H1 (cell line): ENCODE measurements around the gene CD226. TPM values are rescaled to one million over a fixed set of nuclear protein-coding genes. Genes with fewer than 3 reads are reported as not detected.

ENCODE experiments used
- CTCF ChIA-PET: fragments of 300-600 bp; sonication (Branson Sonifier 250); formaldehyde crosslinking; loops from one replicate; lab custom pipeline; 2021; ENCODE audit not compliant: partially characterized antibody; lab: Charles Lee
- POLR2A ChIA-PET: fragments of 300-600 bp; sonication (Branson Sonifier 250); formaldehyde crosslinking; loops from one replicate; lab custom pipeline; 2021; ENCODE audit warnings: inconsistent platforms; ENCODE audit not compliant: partially characterized antibody; lab: Charles Lee
- DNase-seq, 2 experiments: peaks; one replicate each; pipeline versions ENCODE4 v3.0.0 to v3.0.0-alpha.2; 2010 to 2022; ENCODE audit warnings: low spot score in 2 of 2, low read depth in 1 of 2, mixed read lengths in 1 of 2
- FAIRE-seq: peaks from 2 replicates; lab custom pipeline; 2011; peaks lifted over from hg19 to GRCh38; lab: Jason Lieb, UNC
- H2AFZ ChIP-seq: 2 replicates; pipeline ENCODE4 v1.8.1; 2012; ENCODE audit warnings: low read length, inconsistent platforms
- H2AK5ac ChIP-seq: 2 replicates; pipeline ENCODE4 v1.6.1; 2013; ENCODE audit warnings: low read depth, low read length
- H2BK120ac ChIP-seq: replicated peaks from 2 replicates; pipeline ENCODE3; 2013; ENCODE audit warnings: low read depth, low read length, inconsistent platforms
- H2BK12ac ChIP-seq: 2 replicates; pipeline ENCODE4 v1.6.1; 2013; ENCODE audit warnings: low read depth, low read length
- H2BK15ac ChIP-seq: 2 replicates; pipeline ENCODE4 v1.6.1; 2013; ENCODE audit warnings: low read length
- H2BK20ac ChIP-seq: 2 replicates; pipeline ENCODE4 v1.6.1; 2013; ENCODE audit warnings: low read length
- H2BK5ac ChIP-seq: 2 replicates; pipeline ENCODE4 v1.6.1; 2013; ENCODE audit warnings: low read depth, low read length
- H3K14ac ChIP-seq: 2 replicates; pipeline ENCODE4 v1.6.1; 2013; ENCODE audit warnings: inconsistent platforms; ENCODE audit not compliant: insufficient read length
- H3K18ac ChIP-seq: 2 replicates; pipeline ENCODE4 v1.6.1; 2013; ENCODE audit warnings: low read length; ENCODE audit errors: extremely low read depth
- H3K23ac ChIP-seq: 2 replicates; pipeline ENCODE4 v1.6.1; 2013; ENCODE audit warnings: inconsistent platforms; ENCODE audit not compliant: insufficient read length
- H3K23me2 ChIP-seq: 2 replicates; pipeline ENCODE4 v1.6.1; 2013; ENCODE audit warnings: low read depth, low read length
- H3K27ac ChIP-seq: 2 replicates; pipeline ENCODE4 v1.6.1; 2011; ENCODE audit warnings: low read depth, low read length, inconsistent platforms
- H3K27me3 ChIP-seq, 4 experiments: replicated peaks in 1 of 4; 1 replicate in 1 of 4; 2 replicates in 3 of 4; pipeline versions ENCODE4 v1.6.1 to v1.8.1; 2011 to 2013; ENCODE audit warnings: low read length in 3 of 4, mild to moderate bottlenecking in 3 of 4, inconsistent platforms in 2 of 4, mixed read lengths in 2 of 4, moderate library complexity in 1 of 4; ENCODE audit not compliant: control insufficient read depth in 3 of 4, insufficient read depth in 3 of 4; ENCODE audit errors: extremely low read depth in 1 of 4
- H3K36me3 ChIP-seq, 4 experiments: 2 replicates each; pipeline versions ENCODE4 v1.6.1 to v1.8.1; 2011 to 2013; ENCODE audit warnings: mild to moderate bottlenecking in 4 of 4, low read length in 3 of 4, moderate library complexity in 2 of 4, control low read depth in 1 of 4, inconsistent platforms in 1 of 4; ENCODE audit not compliant: insufficient read depth in 4 of 4, control insufficient read depth in 2 of 4
- H3K4ac ChIP-seq: replicated peaks from 2 replicates; pipeline ENCODE3; 2013; ENCODE audit warnings: low read length, low read depth, mixed read lengths, inconsistent platforms; ENCODE audit not compliant: insufficient read length
- H3K4me1 ChIP-seq, 4 experiments: replicated peaks in 1 of 4; 1 replicate in 1 of 4; 2 replicates in 3 of 4; pipeline versions ENCODE4 v1.6.1 to v1.8.1; 2011 to 2013; ENCODE audit warnings: low read length in 3 of 4, inconsistent platforms in 2 of 4, mixed read lengths in 1 of 4; ENCODE audit not compliant: insufficient read depth in 4 of 4, control insufficient read depth in 3 of 4
- H3K4me2 ChIP-seq, 2 experiments: 2 replicates each; pipeline versions ENCODE4 v1.6.1 to v1.8.1; 2011 to 2013; ENCODE audit warnings: low read depth in 2 of 2, low read length in 2 of 2, control low read depth in 1 of 2, inconsistent platforms in 1 of 2, mild to moderate bottlenecking in 1 of 2; ENCODE audit not compliant: insufficient read depth in 1 of 2
- H3K4me3 ChIP-seq, 4 experiments: fragments of 200-600, 300-600 bp in 1 of 4; sonication (generic), shearing (Covaris generic), sonication (Bioruptor Twin) in 1 of 4; 2 replicates each; pipeline versions ENCODE4 v1.5.1 to v1.8.1; 2011 to 2016; ENCODE audit warnings: low read length in 4 of 4, low read depth in 3 of 4, control low read depth in 2 of 4, inconsistent platforms in 2 of 4, mild to moderate bottlenecking in 2 of 4, mixed read lengths in 1 of 4, moderate library complexity in 1 of 4; ENCODE audit not compliant: insufficient read depth in 2 of 4; ENCODE audit errors: extremely low read depth in 1 of 4
- H3K56ac ChIP-seq: replicated peaks from 2 replicates; pipeline ENCODE3; 2013; ENCODE audit warnings: low read depth, mild to moderate bottlenecking, mixed read lengths, low read length, inconsistent platforms; ENCODE audit not compliant: insufficient read length
- H3K79me1 ChIP-seq: 2 replicates; pipeline ENCODE4 v1.6.1; 2013; ENCODE audit warnings: low read depth, low read length, control low read depth
- H3K79me2 ChIP-seq, 2 experiments: 2 replicates each; pipeline versions ENCODE4 v1.6.1 to v1.8.1; 2012 to 2013; ENCODE audit warnings: low read length in 2 of 2, mild to moderate bottlenecking in 2 of 2, inconsistent platforms in 1 of 2; ENCODE audit not compliant: insufficient read depth in 2 of 2, control insufficient read depth in 1 of 2
- H3K9ac ChIP-seq, 4 experiments: replicated peaks in 1 of 4; 1 replicate in 1 of 4; 2 replicates in 3 of 4; pipeline versions ENCODE4 v1.6.1 to v1.8.1; 2011 to 2013; ENCODE audit warnings: low read depth in 3 of 4, low read length in 3 of 4, control low read depth in 2 of 4, mild to moderate bottlenecking in 2 of 4, moderate library complexity in 2 of 4, inconsistent platforms in 1 of 4; ENCODE audit errors: extremely low read depth in 1 of 4
- H3K9me3 ChIP-seq, 2 experiments: 2 replicates each; pipeline versions ENCODE4 v1.6.1 to v1.8.1; 2012 to 2013; ENCODE audit warnings: mild to moderate bottlenecking in 2 of 2, moderate library complexity in 2 of 2, control low read depth in 1 of 2, inconsistent platforms in 1 of 2, low read depth in 1 of 2, low read length in 1 of 2, mixed read lengths in 1 of 2; ENCODE audit not compliant: insufficient read depth in 2 of 2
- H4K20me1 ChIP-seq, 2 experiments: replicated peaks in 1 of 2; 2 replicates each; pipeline versions ENCODE3 to v1.8.1; 2011 to 2013; ENCODE audit warnings: inconsistent platforms in 2 of 2, low read length in 2 of 2, mild to moderate bottlenecking in 1 of 2; ENCODE audit not compliant: insufficient read depth in 2 of 2, control insufficient read depth in 1 of 2
- H4K5ac ChIP-seq: 2 replicates; pipeline ENCODE4 v1.6.1; 2013; ENCODE audit warnings: low read length, low read depth, mixed read lengths, inconsistent platforms; ENCODE audit not compliant: insufficient read length
- H4K8ac ChIP-seq: 2 replicates; pipeline ENCODE4 v1.8.0; 2013; ENCODE audit warnings: mild to moderate bottlenecking, moderate library complexity, low read length, inconsistent platforms; ENCODE audit not compliant: insufficient read depth; ENCODE audit errors: extremely low read depth
- H4K91ac ChIP-seq: replicated peaks from 2 replicates; pipeline ENCODE3; 2013; ENCODE audit warnings: low read length, mixed read lengths, inconsistent platforms; ENCODE audit not compliant: insufficient read length
- ATF2 ChIP-seq: IDR thresholded peaks from 2 replicates; pipeline ENCODE4 v1.6.1; 2012; ENCODE audit warnings: low read length, inconsistent platforms
- CBX5 ChIP-seq: fragments of 300-800, 300-1000 bp; sonication (generic); IDR thresholded peaks from 2 replicates; pipeline ENCODE4 v1.7.1; 2016; ENCODE audit warnings: antibody characterized with exemption, low read length, low read depth
- EGR1 ChIP-seq: IDR thresholded peaks from 2 replicates; pipeline ENCODE4 v1.6.1; 2011; ENCODE audit warnings: low read depth, low read length, borderline replicate concordance
- HDAC2 ChIP-seq, 2 experiments: fragments of 300-600 bp in 1 of 2; sonication (generic) in 1 of 2; IDR thresholded peaks; 2 replicates each; pipeline ENCODE4 v1.6.1; 2011 to 2012; ENCODE audit warnings: low read depth in 2 of 2, low read length in 2 of 2, mild to moderate bottlenecking in 2 of 2, moderate library complexity in 2 of 2, borderline replicate concordance in 1 of 2, inconsistent platforms in 1 of 2
- NRF1 ChIP-seq: IDR thresholded peaks from 2 replicates; pipeline ENCODE4 v1.6.1; 2011; ENCODE audit warnings: mild to moderate bottlenecking, low read depth, low read length, improper control_type of control experiment
- TEAD4 ChIP-seq: IDR thresholded peaks from 2 replicates; pipeline ENCODE4 v1.6.1; 2012; ENCODE audit warnings: low read depth, low read length, inconsistent platforms, mixed read lengths
- YY1 ChIP-seq: IDR thresholded peaks from 2 replicates; pipeline ENCODE4 v1.6.1; 2011; ENCODE audit warnings: low read depth, mild to moderate bottlenecking, low read length
- WGBS, 2 experiments: shearing (Covaris generic) in 1 of 2; methylation state at CpG; one replicate each; pipeline versions ENCODE4 v1.1.6 to v1.1.7; 2013 to 2015; ENCODE audit warnings: low lambda C conversion rate in 2 of 2, mixed read lengths in 2 of 2, inconsistent platforms in 1 of 2, low coverage in 1 of 2, missing lambda C conversion rate in 1 of 2; ENCODE audit not compliant: insufficient replicate concordance in 2 of 2, insufficient coverage in 1 of 2, insufficient read length in 1 of 2; ENCODE audit errors: extremely low coverage in 1 of 2, missing lambda C conversion rate in 1 of 2; 5-methylcytosine and 5-hydroxymethylcytosine counted together
- polyA plus RNA-seq, 7 experiments: library from polyadenylated mRNA; depleted of rRNA in 3 of 7; stranded (reverse) in 5 of 7; unstranded in 2 of 7; fragments of >200 nt in 5 of 7; fragments of 200-250 nt in 2 of 7; gene quantifications; 1 replicate in 5 of 7; 2 replicates in 1 of 7; 4 replicates in 1 of 7; pipeline versions ENCODE4 v1.2.1 to v1.2.3, GENCODE V29; 2011 to 2013; ENCODE audit warnings: missing spikeins in 2 of 7, mixed read lengths in 2 of 7
- total RNA-seq: library from RNA; stranded (reverse); fragmentation: NEBNext Ultra II Directional; extraction: Animal tissue kit (Norgen Biotek cat#: 25700); gene quantifications from 2 replicates; pipeline ENCODE4 v1.2.1, GENCODE V29; 2021

Gene CD226
- total and polyA plus RNA-seq, 2 of the 8 experiments (the other 6 are each of a cell fraction or from before 2014, with no cell fraction given) = not detected

GRCh38 chr18:69839497-69839896 lies 108.2 kb downstream of the CD226 start:
- TF ChIP-seq EGR1 (no peak), CBX5 (no peak), NRF1 (no peak), HDAC2 (IDR thresholded peaks at IDR 0.05; ENCODE audit: borderline replicate concordance in 1 of 2, low read depth in 2 of 2, low read length in 2 of 2) (no peak), ATF2 (no peak), TEAD4 (no peak), YY1 (no peak)
- TF ChIP-seq, all 59 proteins: peak for 0
- no peak overlapping the region for H2BK20ac ChIP-seq
- no peak overlapping the region for H3K56ac ChIP-seq
- H3K23ac ChIP-seq = no peak overlapping the region
- H2AFZ ChIP-seq = no peak overlapping the region
- no peak overlapping the region for H3K4me3 ChIP-seq
- no peak for FAIRE-seq
- H3K14ac ChIP-seq = no peak overlapping the region
- H3K4ac ChIP-seq = no peak overlapping the region
- H3K79me1 ChIP-seq = no peaks in the 10 kb centered on the region
- H2BK15ac ChIP-seq = no peak overlapping the region
- H3K27me3 ChIP-seq = no peaks in the 10 kb centered on the region
- H3K4me2 ChIP-seq = no peak overlapping the region
- DNase-seq = no peak
- H2BK12ac ChIP-seq = no peak overlapping the region; the same call in 1 of the 2 replicates
- ChIA-PET CTCF (interaction anchor here (0.6 to 1.8 kb wide), 6 partner anchors 14 to 203 kb away, joined by 3 to 8 read pairs (median 4); no protein-coding TSS in a partner anchor), POLR2A (interaction anchor here (0.8 kb wide), 1 partner anchor 198 kb away, joined by 4 read pairs; no protein-coding TSS in a partner anchor)
- no peaks in the 10 kb centered on the region; a peak in 1 of 8 replicates for H3K36me3 ChIP-seq
- no peak overlapping the region for H4K91ac ChIP-seq
- H3K9ac ChIP-seq = no peak overlapping the region
- no peaks in the 10 kb centered on the region for H3K79me2 ChIP-seq
- no peak overlapping the region for H3K18ac ChIP-seq
- 91% methylated on average over 11 of the region's 11 CpGs; no CpG with 5 or more reads in 1 of the 2 experiments for WGBS, 2 experiments
- H2BK5ac ChIP-seq = no peak overlapping the region
- no peak overlapping the region for H2BK120ac ChIP-seq
- no peak overlapping the region for H3K27ac ChIP-seq
- H4K5ac ChIP-seq = no peak overlapping the region
- H4K20me1 ChIP-seq = no peaks in the 10 kb centered on the region
- no peaks in the 10 kb centered on the region for H3K9me3 ChIP-seq
- no peak overlapping the region; the same call in 1 of the 2 replicates for H4K8ac ChIP-seq
- H3K4me1 ChIP-seq = no peaks in the 10 kb centered on the region; a peak in 1 of 7 replicates
- no peaks in the 10 kb centered on the region; the same call in 1 of the 2 replicates for H3K23me2 ChIP-seq
- no peak overlapping the region for H2AK5ac ChIP-seq
